Measurements from ENCODE around the gene GPR87. TPM values are rescaled to one million over a fixed set of nuclear protein-coding genes. Genes with fewer than 3 reads are reported as not detected.

GPR87 gene
- total RNA-seq, 1 experiment from 2014 or later, result not detected

DNA sequence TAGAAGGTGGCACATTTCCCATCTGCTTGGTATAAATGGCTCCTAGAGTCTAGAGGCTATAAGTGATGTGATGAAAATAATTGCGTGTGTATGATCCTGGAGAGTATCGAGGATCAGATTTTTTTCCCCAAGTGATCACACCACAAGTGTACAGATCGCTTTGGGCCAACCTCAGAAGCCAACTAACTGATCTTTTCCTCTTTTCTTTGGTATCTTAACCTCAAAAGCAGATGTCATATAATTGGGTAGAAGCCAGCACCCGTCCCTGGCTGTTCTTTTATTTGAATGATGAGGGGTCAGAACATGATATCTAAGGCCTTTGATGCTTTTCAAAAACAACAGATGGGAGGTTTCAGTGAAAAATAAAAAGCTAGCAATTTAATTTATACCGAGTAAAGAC is 41.5 kb downstream of the GPR87 start:
- Histone ChIP-seq H3K4me3 (ENCODE audit: low read depth, low read length, poor library complexity, severe bottlenecking) (no peak overlapping the region), H3K4me1 (ENCODE audit: insufficient read depth, low read length, poor library complexity, severe bottlenecking) (no peaks in the 10 kb centered on the region), H3K27me3 (replicated peaks; ENCODE audit: insufficient read depth, low read depth, low read length, poor library complexity) (no peaks in the 10 kb centered on the region), H3K9me3 (ENCODE audit: low read depth, low read length, poor library complexity, severe bottlenecking) (no peaks in the 10 kb centered on the region), H3K36me3 (ENCODE audit: insufficient read depth, low read length, poor library complexity, severe bottlenecking) (no peaks in the 10 kb centered on the region), H3K27ac (ENCODE audit: low read depth, low read length, poor library complexity, severe bottlenecking) (no peak overlapping the region)
- intact Hi-C loops (cut with micrococcal nuclease; ENCODE audit: unreplicated experiment), result no loop called here
- ChIA-PET POLR2A (ENCODE audit: low non-redundant PET) (no interaction called here), CTCF (no interaction called here)
- TF ChIP-seq, protein P1, sequence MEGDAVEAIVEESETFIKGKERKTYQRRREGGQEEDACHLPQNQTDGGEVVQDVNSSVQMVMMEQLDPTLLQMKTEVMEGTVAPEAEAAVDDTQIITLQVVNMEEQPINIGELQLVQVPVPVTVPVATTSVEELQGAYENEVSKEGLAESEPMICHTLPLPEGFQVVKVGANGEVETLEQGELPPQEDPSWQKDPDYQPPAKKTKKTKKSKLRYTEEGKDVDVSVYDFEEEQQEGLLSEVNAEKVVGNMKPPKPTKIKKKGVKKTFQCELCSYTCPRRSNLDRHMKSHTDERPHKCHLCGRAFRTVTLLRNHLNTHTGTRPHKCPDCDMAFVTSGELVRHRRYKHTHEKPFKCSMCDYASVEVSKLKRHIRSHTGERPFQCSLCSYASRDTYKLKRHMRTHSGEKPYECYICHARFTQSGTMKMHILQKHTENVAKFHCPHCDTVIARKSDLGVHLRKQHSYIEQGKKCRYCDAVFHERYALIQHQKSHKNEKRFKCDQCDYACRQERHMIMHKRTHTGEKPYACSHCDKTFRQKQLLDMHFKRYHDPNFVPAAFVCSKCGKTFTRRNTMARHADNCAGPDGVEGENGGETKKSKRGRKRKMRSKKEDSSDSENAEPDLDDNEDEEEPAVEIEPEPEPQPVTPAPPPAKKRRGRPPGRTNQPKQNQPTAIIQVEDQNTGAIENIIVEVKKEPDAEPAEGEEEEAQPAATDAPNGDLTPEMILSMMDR (conservative IDR thresholded peaks at IDR 0.05; ENCODE audit: low read depth, low read length), result no peak
- TF ChIP-seq EZH2 (IDR thresholded peaks at IDR 0.05; ENCODE audit: borderline replicate concordance, low read depth, low read length, poor library complexity, severe bottlenecking), result no peak
- no peak for DNase-seq (ENCODE audit: low spot score)
- BruUV-seq (replicated peaks), result no TSS peak

DNA sequence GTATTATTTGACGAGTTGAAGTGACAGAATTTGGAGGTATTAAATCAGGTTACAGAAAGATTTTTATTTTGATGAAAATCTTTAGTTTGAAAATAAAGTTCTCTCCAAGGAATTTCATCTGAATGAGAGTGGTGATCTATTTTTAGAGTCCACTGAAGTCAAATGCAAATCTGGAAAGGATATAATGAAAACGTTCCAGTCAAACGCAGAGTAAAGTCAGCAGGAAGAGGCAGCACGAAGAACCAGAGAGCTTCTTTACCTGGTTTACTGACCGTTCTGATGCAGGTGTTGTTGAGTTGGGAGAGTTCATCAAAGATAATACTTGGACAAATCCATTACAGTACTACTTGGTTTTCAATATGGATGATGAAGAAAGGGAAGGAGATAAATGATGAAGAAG is 47.0 kb downstream of the GPR87 start:
- CTCF ChIA-PET, result no interaction called here

DNA sequence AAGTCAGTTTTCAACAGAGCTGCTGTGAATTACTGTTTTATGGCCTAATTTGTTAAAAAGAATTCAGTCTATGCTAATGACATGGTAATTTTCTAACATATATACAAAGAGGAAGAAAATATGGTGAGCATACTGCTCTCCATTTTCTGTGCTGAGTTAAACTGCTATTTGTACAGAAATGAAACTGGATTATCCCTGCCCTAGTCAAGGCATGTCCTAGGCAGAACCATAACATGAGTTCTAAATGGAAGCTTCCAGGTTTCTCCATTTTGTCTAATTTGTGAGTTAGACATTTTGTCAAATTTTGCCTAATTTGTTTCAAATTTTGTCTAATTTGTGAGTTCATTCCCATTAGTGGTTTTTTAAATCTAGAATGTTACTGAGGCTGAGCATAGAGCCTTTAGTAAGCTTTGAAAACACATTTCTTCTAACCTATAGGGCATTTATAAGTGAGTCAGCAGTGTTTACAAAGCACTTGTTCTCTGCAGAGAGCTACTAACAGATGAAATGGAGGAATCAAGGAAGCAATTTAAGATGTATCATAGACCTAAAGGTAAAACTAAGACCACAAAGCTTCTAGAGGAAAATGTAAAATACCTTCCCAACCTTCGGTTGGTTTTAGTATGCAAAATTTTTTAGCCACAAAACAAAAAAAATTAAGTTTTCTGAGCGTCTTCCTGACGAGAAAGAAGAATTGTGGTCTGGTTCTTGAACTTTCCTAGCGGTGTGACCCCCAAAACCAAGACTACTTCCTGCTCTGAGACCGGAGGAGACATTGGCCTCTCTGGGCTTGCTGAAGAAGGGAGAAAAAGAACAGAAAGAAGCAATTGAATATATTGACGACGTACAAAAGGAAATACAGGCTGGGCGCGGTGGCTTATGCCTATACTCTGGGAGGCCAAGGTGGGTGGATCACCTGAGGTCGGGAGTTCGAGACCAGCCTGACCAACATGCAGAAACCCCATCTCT is 48.1 kb downstream of the GPR87 start:
- intact Hi-C loops (cut with micrococcal nuclease; ENCODE audit: unreplicated experiment), result no loop called here
- H3K27me3 ChIP-seq (replicated peaks; ENCODE audit: insufficient read depth, low read depth, low read length, poor library complexity), result no peaks in the 10 kb centered on the region
- CTCF ChIA-PET, result no interaction called here
- no peak overlapping the region for H3K4me3 ChIP-seq (ENCODE audit: low read depth, low read length, poor library complexity, severe bottlenecking)
- H3K27ac ChIP-seq (ENCODE audit: low read depth, low read length, poor library complexity, severe bottlenecking), result no peak overlapping the region
- BruUV-seq (replicated peaks), result no TSS peak
- no peaks in the 10 kb centered on the region for H3K9me3 ChIP-seq (ENCODE audit: low read depth, low read length, poor library complexity, severe bottlenecking)
- POLR2A ChIA-PET (ENCODE audit: low non-redundant PET), result no interaction called here
- peaks cover 17% of the 10 kb centered on the region for H3K4me1 ChIP-seq (ENCODE audit: insufficient read depth, low read length, poor library complexity, severe bottlenecking)
- TF ChIP-seq, protein P1 (conservative IDR thresholded peaks at IDR 0.05; ENCODE audit: low read depth, low read length), result no peak
- TF ChIP-seq EZH2 (IDR thresholded peaks at IDR 0.05; ENCODE audit: borderline replicate concordance, low read depth, low read length, poor library complexity, severe bottlenecking), result no peak
- no peaks in the 10 kb centered on the region for H3K36me3 ChIP-seq (ENCODE audit: insufficient read depth, low read length, poor library complexity, severe bottlenecking)
- DNase-seq (ENCODE audit: low spot score), result no peak

More for the DNA sequence above, 47.0 kb downstream of the GPR87 start:
- no peaks in the 10 kb centered on the region for H3K36me3 ChIP-seq (ENCODE audit: insufficient read depth, low read length, poor library complexity, severe bottlenecking)
- H3K4me1 ChIP-seq (ENCODE audit: insufficient read depth, low read length, poor library complexity, severe bottlenecking), result peaks cover 17% of the 10 kb centered on the region
- TF ChIP-seq, protein P1 (conservative IDR thresholded peaks at IDR 0.05; ENCODE audit: low read depth, low read length), result no peak
- TF ChIP-seq EZH2 (IDR thresholded peaks at IDR 0.05; ENCODE audit: borderline replicate concordance, low read depth, low read length, poor library complexity, severe bottlenecking), result no peak
- H3K27ac ChIP-seq (ENCODE audit: low read depth, low read length, poor library complexity, severe bottlenecking), result no peak overlapping the region
- no peaks in the 10 kb centered on the region for H3K27me3 ChIP-seq (replicated peaks; ENCODE audit: insufficient read depth, low read depth, low read length, poor library complexity)
- H3K4me3 ChIP-seq (ENCODE audit: low read depth, low read length, poor library complexity, severe bottlenecking), result no peak overlapping the region
- no TSS peak for BruUV-seq (replicated peaks)
- POLR2A ChIA-PET (ENCODE audit: low non-redundant PET), result no interaction called here
- intact Hi-C loops (cut with micrococcal nuclease; ENCODE audit: unreplicated experiment), result no loop called here
- no peaks in the 10 kb centered on the region for H3K9me3 ChIP-seq (ENCODE audit: low read depth, low read length, poor library complexity, severe bottlenecking)
- no peak for DNase-seq (ENCODE audit: low spot score)
